Panc1 (cell line): ENCODE results near the gene SPAG6. TPM values are rescaled to one million over a fixed set of nuclear protein-coding genes. Genes with fewer than 3 reads are reported as not detected.

Experiments
- ATAC-seq: fragments of 200-7000 bp; cut with Tn5 transposase; 2 replicates; pipeline ENCODE4 v1.9.1; 2020; ENCODE audit warnings: mild to moderate bottlenecking, moderate library complexity
- BruUV-seq: library from RNA; stranded (reverse); fragments of 400-500 nt; replicated peaks from 2 replicates; lab custom pipeline; 2021; lab: Mats Ljungman, UMichigan
- CTCF ChIA-PET: fragments of 300-600 bp; sonication (Branson Sonifier 250); formaldehyde crosslinking; loops from one replicate; lab custom pipeline; 2022; ENCODE audit warnings: antibody characterized with exemption; lab: Charles Lee
- POLR2A ChIA-PET: fragments of 300-600 bp; sonication (Branson Sonifier 250); formaldehyde crosslinking; loops from one replicate; lab custom pipeline; 2022; ENCODE audit warnings: antibody characterized with exemption; lab: Charles Lee
- DNase-seq: peaks from one replicate; pipeline ENCODE4 v3.0.0-alpha.2; 2010; ENCODE audit warnings: low read depth, low spot score
- H3K27ac ChIP-seq: 2 replicates; pipeline ENCODE4 v1.5.1; 2011; ENCODE audit warnings: mild to moderate bottlenecking, low read length, inconsistent platforms
- H3K27me3 ChIP-seq: fragments of 200-500 bp; sonication (Bioruptor generic); 2 replicates; pipeline ENCODE4 v1.6.0; 2014; ENCODE audit warnings: low read length, inconsistent platforms; ENCODE audit not compliant: control insufficient read depth, insufficient read depth
- H3K36me3 ChIP-seq: fragments of 200-500 bp; sonication (Bioruptor generic); 2 replicates; pipeline ENCODE4 v1.5.1; 2014; ENCODE audit warnings: inconsistent platforms, mild to moderate bottlenecking, low read length, moderate library complexity; ENCODE audit not compliant: control insufficient read depth, insufficient read depth
- H3K4me1 ChIP-seq: 2 replicates; pipeline ENCODE4 v1.5.1; 2011; ENCODE audit warnings: inconsistent platforms, mild to moderate bottlenecking, low read length, moderate library complexity; ENCODE audit not compliant: control insufficient read depth, insufficient read depth
- H3K4me3 ChIP-seq, 2 experiments: 2 replicates each; pipeline ENCODE4 v1.5.1; 2011 to 2012; ENCODE audit warnings: low read depth in 2 of 2, low read length in 2 of 2, mild to moderate bottlenecking in 2 of 2, inconsistent platforms in 1 of 2, moderate library complexity in 1 of 2
- H3K9me3 ChIP-seq: fragments of 200-500 bp; sonication (Bioruptor generic); 2 replicates; pipeline ENCODE4 v1.5.1; 2014; ENCODE audit warnings: low read depth, mild to moderate bottlenecking, inconsistent platforms, low read length, moderate library complexity; ENCODE audit not compliant: control insufficient read depth, insufficient read depth
- CTCF ChIP-seq: fragments of 450-650 bp; IDR thresholded peaks from 2 replicates; pipeline ENCODE4 v1.5.1; 2017; ENCODE audit warnings: mild to moderate bottlenecking
- POLR2AphosphoS5 ChIP-seq: IDR thresholded peaks from 2 replicates; pipeline ENCODE4 v1.6.1; 2012; ENCODE audit warnings: mild to moderate bottlenecking, low read depth, low read length, moderate library complexity
- REST ChIP-seq, 2 experiments: IDR thresholded peaks; 2 replicates each; pipeline ENCODE4 v1.6.1; 2011 to 2012; ENCODE audit warnings: low read depth in 2 of 2, control low read depth in 1 of 2, low read length in 1 of 2, mild to moderate bottlenecking in 1 of 2, moderate library complexity in 1 of 2; ENCODE audit not compliant: insufficient read depth in 1 of 2
- SIN3A ChIP-seq: IDR thresholded peaks from 2 replicates; pipeline ENCODE4 v1.6.1; 2012; ENCODE audit warnings: low read depth, mild to moderate bottlenecking, low read length, moderate library complexity, borderline replicate concordance; ENCODE audit not compliant: insufficient read depth
- TCF7L2 ChIP-seq: IDR thresholded peaks from 2 replicates; pipeline ENCODE4 v1.6.1; 2011; ENCODE audit warnings: mild to moderate bottlenecking, low read depth, low read length, inconsistent platforms
- in situ Hi-C: cut with HindIII; loops from 2 replicates; pipeline ENCODE4 v1.10.0; 2016; ENCODE audit warnings: low sequenced_read_pairs, low pct_unique_long_range_greater_than_20kb
- intact Hi-C: fragments of 100-400 bp; cut with micrococcal nuclease; formaldehyde crosslinking; loops from one replicate; pipeline ENCODE4 v1.10.0; 2022; ENCODE audit not compliant: unreplicated experiment
- total RNA-seq: library from RNA; stranded (reverse); gene quantifications from one replicate; pipeline ENCODE4 v1.2.1, GENCODE V29; 2021; ENCODE audit not compliant: unreplicated experiment

Gene SPAG6
- total RNA-seq, 1 experiment from 2014 or later, result not detected

DNA sequence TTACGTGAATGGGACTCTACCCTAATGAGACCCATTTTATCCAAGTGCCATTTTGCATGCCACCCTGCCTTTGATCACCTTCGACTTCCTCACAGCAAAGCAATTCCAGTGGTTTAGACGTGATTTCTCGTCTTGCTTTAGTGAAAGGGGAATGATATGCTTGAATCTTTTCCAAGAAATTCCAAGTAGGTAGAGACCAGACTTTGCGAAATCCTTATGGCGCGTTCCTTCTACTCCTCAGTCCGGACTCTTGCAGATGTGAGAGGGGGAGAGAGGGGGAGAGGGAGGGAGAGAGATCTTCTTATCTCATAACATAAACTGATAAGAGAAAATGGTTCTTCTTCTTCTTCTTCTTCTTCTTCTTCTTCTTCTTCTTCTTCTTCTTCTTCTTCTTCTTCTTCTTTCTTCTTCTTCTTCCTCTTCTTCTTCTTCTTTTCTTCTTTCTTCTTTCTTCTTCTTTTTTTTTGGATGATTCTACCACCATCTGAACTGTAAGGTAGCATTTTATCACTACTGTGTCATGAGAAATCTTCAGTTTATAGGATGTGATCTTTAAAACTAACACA, 883 bp downstream of the SPAG6 start:
- no peak for DNase-seq
- BruUV-seq, result no TSS peak
- intact Hi-C loops, result no loop called here
- H3K4me1 ChIP-seq, result no peaks in the 10 kb centered on the region; the same call in 1 of the 2 replicates
- no peak for TF ChIP-seq SIN3A
- no peak for TF ChIP-seq CTCF
- no peak for TF ChIP-seq TCF7L2
- no peak for TF ChIP-seq POLR2AphosphoS5
- no peak for TF ChIP-seq REST (IDR thresholded peaks at IDR 0.05; ENCODE audit: insufficient read depth in 1 of 2, low read depth in 2 of 2, low read length in 1 of 2)
- ATAC-seq, result no peak
- H3K27me3 ChIP-seq, result peaks cover 26% of the 10 kb centered on the region
- no peaks in the 10 kb centered on the region for H3K36me3 ChIP-seq
- in situ Hi-C loops, result no loop called here
- no peak overlapping the region for H3K4me3 ChIP-seq
- H3K27ac ChIP-seq, result no peak overlapping the region
- H3K9me3 ChIP-seq, result no peaks in the 10 kb centered on the region
- POLR2A ChIA-PET, result no interaction called here
- CTCF ChIA-PET, result no interaction called here

GRCh38 chr10:22349755-22350154, 4.5 kb downstream of the SPAG6 start:
- POLR2A ChIA-PET, result no interaction called here
- Histone ChIP-seq H3K36me3 (no peaks in the 10 kb centered on the region), H3K4me1 (no peaks in the 10 kb centered on the region), H3K27ac (no peak overlapping the region), H3K27me3 (peaks cover 2% of the 10 kb centered on the region; the same call in 1 of the 2 replicates), H3K9me3 (no peaks in the 10 kb centered on the region), H3K4me3 (no peak overlapping the region)
- intact Hi-C loops (no loop called here), in situ Hi-C loops (no loop called here)
- no TSS peak for BruUV-seq
- ATAC-seq (no peak), DNase-seq (no peak)
- CTCF ChIA-PET, result interaction anchor here (0.6 kb wide), 1 partner anchor 670 kb away, joined by 3 read pairs; no protein-coding TSS in a partner anchor
- TF ChIP-seq REST (IDR thresholded peaks at IDR 0.05; ENCODE audit: insufficient read depth in 1 of 2, low read depth in 2 of 2, low read length in 1 of 2) (no peak), TCF7L2 (no peak), POLR2AphosphoS5 (no peak)
